GM10248 (cell line): Measurements from ENCODE around the gene ID2.

Experiments
- CTCF ChIA-PET: fragments of 300-600 bp; sonication (Branson Sonifier 250); formaldehyde crosslinking; extraction: SDS; loops from one replicate; lab custom pipeline; 2021; ENCODE audit warnings: antibody characterized with exemption; lab: Yijun Ruan, JAX
- POLR2A ChIA-PET: fragments of 350-650 bp; sonication (Branson Sonifier 250); formaldehyde crosslinking; extraction: SDS; loops from one replicate; lab custom pipeline; 2020; ENCODE audit warnings: antibody characterized with exemption; lab: Yijun Ruan, JAX
- DNase-seq: peaks from one replicate; pipeline ENCODE4 v3.0.0; 2012; ENCODE audit errors: extremely low spot score
- CTCF ChIP-seq: IDR thresholded peaks from 2 replicates; pipeline ENCODE4 v1.5.1; 2012; ENCODE audit warnings: mild to moderate bottlenecking, low read depth; ENCODE audit errors: extremely low read depth, missing control alignments, control extremely low read depth

ID2 gene

GRCh38 chr2:8659735-8660492 is 21.9 kb upstream of the ID2 start:
- TF ChIP-seq CTCF = no peak
- no peak for DNase-seq
- POLR2A ChIA-PET = no interaction called here
- CTCF ChIA-PET = no interaction called here

- CTCF ChIA-PET = no interaction called here
- POLR2A ChIA-PET = no interaction called here
- TF ChIP-seq CTCF = no peak
Measured at GRCh38 chr2:8661235-8661634, 20.6 kb upstream of the ID2 start.

GRCh38 chr2:8661736-8662135 is 20.1 kb upstream of the ID2 start:
- POLR2A ChIA-PET = no interaction called here
- no peak for DNase-seq
- no peak for TF ChIP-seq CTCF
- CTCF ChIA-PET = no interaction called here

More at GRCh38 chr2:8661235-8661634, 20.6 kb upstream of the ID2 start:
- DNase-seq = no peak

GRCh38 chr2:8662239-8662879 is 19.5 kb upstream of the ID2 start:
- TF ChIP-seq CTCF = no peak
- ChIA-PET POLR2A (no interaction called here), CTCF (no interaction called here)
- no peak for DNase-seq

GRCh38 chr2:8663997-8664396 is 17.9 kb upstream of the ID2 start:
- POLR2A ChIA-PET = no interaction called here
- TF ChIP-seq CTCF = no peak
- DNase-seq = no peak
- CTCF ChIA-PET = interaction anchor here (1.0 kb wide), 1 partner anchor 13 kb away, joined by 3 read pairs; no protein-coding TSS in a partner anchor

- POLR2A ChIA-PET = no interaction called here
- no peak for DNase-seq
- TF ChIP-seq CTCF = no peak
- CTCF ChIA-PET = interaction anchor here (1.0 kb wide), 1 partner anchor 16 kb away, joined by 3 read pairs; no protein-coding TSS in a partner anchor
Measured at GRCh38 chr2:8666581-8666980, 15.3 kb upstream of the ID2 start.
